HG03354 (cell line): ENCODE data around the gene FNDC3B.

Experiments used
- ATAC-seq: cut with Tn5 transposase; IDR thresholded peaks from one replicate; pipeline ENCODE4 v1.9.1; 2021; ENCODE audit warnings: mild to moderate bottlenecking; ENCODE audit not compliant: unreplicated experiment, poor library complexity, severe bottlenecking

Gene FNDC3B

DNA sequence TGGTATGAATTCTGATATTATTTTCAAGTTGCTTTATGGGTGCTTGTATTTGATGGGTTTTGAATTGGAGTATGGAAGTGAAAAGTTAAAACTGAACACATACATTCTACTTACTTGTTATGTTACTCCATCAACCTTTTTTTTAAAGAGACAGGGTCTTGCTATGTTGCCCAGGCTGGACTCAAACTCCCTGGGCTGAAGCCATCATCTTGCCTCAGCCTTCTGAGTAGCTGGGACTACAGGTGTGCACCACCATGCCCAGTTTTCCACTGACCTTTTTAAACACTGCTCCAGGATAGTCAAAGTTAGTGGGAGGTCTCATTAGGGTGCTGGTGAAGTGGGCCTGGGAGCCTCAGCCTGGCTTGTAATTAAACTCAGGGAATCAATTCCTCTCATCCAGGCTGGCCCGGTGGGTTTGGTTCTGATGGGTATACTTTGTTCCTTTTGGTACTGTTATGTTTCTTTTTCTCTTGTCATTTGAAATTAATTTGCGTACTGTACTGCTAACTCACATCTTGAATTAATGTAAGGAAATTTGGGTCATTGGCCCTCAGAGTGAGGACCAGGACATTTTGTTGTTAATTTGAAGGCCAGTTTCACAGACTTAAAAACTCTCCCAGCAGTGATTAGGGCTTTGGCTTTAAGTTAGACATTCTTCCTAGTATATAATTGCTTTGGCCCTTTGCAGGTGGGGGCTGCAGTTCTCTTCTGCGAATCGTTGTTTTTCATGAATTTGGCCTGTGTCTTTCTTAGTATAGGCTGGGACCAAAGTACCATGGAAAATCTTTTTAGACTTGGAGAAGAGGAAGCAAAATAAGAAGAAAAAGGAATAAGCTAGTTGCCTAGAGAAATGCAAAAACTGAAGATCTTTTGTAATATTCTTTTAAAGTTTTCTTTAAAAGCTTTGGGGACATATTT lies 66.9 kb downstream of the FNDC3B start:
- ATAC-seq = no peak

DNA sequence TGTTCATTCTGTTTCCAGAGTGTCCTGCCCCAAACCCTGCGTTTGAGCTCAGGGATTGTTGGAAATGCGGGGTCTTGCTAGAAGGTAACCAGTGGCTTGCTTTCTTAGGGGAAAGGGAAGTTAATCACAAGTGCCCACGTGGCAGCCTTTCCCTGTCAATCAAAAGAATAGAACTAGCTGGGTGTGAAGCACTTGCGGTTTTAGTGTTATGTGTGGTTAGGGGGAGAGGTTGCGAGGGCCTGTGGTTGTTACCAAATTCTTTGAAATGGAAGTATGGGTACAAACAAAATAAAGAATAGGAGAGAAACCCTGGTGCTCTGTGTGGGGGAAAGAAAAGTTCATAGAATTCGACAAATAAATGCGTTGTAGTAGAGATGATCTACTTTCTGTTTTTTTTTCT lies 67.6 kb downstream of the FNDC3B start:
- ATAC-seq = peak; percentile 54

DNA sequence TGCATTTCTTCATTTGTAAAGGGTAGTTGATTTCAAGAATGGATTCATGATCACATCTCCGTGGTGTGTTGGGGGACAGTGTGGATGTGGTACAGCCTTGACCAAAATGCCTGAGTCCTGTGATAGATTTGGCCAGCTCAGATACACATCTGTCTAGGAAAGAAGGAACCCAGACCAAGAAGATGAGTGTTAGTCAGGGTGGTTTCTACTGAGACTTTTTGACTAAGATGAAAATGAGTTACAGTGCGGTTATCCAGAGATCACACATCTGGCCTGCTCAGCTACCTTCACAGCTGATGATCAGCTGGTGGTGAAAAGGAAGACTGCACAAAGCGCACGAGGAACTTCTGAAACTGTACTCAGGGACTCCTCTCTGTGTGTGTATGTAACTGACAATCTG lies 68.0 kb downstream of the FNDC3B start:
- ATAC-seq = peak; percentile 91

DNA sequence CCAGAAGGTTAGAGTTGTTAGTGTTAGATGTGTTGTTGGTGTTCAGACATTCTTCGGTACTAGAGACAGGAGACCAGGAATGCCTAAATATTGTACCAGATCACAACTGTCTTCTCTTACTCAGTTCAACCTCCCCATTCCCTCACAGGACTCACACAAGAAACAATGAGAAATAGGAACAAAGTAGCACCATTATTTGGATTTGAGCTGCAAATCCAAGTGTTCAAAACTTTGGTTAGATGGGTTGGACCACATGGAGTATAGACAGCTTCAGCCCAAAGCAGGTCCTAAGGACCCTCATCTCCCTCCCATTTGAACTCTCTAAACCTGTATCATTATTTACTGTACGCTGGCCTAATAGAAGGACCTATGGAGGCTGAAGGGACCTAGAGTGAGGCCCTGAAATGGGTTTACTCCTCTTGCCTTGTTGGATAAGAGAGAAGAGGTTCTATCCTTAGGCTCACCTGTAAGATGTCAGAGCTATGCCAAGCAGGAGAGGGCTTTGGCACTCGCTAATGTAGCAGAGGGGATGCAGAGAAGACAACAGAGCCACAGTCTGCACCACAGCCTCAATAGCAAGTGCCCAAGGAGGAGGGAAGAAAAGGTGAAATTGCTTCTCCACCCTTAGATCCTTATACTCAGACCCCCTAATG lies 70.9 kb downstream of the FNDC3B start:
- ATAC-seq = no peak

DNA sequence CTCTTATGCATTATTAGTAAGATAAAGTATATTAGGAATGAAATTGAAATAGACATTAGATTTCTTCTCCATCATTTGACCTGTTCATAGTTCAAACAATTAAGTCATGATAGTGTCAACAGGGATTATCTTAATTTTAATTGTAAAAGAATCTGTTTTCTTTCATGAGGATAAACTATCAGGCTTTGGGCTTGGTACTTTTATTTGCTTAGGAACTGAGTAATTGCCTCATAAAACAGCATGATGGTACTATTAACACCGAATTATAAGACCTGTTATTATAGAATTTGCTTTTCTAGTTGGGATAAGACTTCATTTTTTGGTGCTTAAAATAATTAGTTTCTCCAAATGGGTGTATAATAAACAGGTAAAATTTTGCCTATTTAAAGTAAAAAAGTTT lies 71.8 kb downstream of the FNDC3B start:
- no peak for ATAC-seq

DNA sequence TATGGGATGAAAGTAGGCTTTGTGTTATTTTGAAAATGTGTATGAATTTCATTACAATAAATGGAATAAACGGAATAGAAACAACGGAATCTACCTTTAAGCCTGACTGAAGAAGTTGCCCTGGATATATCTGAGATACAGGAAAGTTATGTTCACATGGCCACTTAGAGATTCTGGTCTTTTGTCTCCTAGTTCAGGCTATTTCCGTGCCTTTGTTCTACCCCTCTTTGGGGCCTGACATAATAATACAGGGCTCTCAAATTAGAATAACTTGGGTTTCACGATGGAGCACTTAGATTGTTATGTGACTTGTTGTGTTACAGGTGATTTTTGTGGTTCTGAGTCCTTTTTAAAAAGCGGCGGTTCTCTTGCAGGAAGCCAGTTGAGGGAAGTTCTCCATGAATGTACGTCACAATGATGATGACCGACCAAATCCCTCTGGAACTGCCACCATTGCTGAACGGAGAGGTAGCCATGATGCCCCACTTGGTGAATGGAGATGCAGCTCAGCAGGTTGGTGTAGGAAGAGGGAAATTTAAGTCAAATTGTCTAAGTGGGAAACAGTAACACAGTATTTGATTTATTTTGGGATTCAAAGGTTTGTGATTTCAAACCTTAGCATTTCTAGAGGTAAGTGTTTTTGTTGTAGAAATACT lies 72.8 kb downstream of the FNDC3B start:
- no peak for ATAC-seq

DNA sequence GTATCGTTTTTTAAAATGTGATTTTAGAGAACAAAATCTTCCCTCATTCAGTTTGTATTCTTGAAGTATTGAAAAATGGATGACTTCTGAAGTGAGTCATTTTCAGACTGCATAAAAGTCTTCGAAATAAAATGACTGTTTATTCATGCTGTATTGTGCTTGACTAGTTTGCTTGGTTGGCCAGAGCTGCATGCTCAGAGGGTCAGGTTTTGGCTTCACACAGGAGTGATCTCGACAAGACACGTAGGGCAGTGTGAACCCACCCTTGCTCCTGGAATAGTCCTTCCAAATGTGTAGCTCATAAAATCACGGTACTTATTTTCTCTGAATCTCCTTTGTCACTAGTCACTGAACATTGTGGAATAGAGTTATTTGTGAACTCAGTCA lies 73.3 kb downstream of the FNDC3B start:
- no peak for ATAC-seq

DNA sequence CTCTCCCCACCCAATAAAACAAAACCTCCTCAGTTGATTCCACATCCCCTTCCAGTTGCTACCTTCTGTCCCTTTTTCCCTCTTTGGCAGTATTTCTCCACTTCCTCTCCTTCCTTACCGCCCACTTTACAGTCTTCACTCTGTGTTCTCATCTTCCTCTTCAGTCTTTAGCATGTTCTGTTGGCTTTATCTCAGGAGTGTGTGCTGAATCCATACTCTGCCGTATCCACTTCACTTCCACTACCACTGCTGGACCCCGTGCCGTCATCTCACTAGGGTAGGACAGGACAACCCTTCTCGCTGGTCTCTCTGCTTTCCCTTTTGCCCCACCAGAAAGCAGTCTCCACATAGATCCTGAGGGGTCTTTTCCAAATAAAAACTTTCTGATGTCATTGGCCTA lies 74.3 kb downstream of the FNDC3B start:
- no peak for ATAC-seq

DNA sequence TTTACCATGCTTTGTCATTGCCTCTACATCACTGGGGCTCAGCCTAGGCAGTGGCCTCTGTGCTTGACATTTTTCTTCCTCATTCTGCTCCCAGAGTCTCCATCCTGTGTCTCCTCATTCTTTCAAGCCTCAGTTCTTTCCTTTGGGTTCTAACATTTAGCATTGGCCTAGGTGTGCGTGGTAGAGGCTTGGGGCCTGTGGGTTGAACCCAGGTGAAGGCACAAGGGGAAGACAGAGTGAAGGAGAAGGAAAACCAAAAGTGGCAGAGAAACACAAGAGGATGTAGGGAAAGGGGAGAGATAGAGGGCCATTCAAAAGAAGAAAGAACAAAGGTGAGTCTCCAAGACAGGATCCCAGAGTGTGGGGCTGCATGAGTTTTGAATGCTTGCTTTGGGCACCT lies 75.7 kb downstream of the FNDC3B start:
- no peak for ATAC-seq

DNA sequence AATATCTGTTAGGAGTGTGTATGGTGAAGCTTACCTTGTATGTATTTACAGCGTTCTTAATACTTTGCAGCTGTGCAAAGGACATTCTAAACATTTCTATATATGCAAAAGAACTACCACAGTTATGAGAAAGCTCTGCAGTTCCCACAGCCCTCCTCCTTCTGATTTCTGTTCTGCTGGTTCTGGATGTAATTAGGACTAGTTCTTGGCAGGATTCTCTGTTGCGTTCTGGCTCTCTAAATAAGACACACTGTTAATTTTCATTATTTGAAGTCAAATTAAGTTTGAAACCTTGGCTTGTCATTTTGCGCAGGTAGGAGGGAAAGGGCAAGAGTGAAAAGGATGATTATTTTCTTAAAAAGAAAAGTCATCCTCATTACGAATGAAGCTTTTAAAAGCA lies 76.4 kb downstream of the FNDC3B start:
- ATAC-seq = no peak

DNA sequence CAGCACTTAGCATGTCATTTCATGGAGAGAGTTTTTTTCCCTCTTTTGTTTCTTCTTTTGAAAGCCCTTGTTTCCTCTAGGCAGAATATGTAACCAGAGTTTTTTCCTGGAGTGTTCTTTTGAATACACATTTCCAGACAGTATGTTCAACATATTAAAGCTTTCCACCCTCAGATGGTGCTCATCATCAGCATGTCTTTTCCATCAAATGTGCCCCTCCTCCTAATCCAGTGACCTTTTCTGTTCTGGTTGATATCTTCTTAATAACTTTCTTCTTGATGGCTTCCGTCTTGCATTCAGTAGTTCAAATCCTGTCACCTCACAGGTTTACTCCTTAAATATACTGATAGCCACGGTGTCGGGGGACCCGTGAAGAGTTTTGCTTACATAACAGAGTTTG lies 78.6 kb downstream of the FNDC3B start:
- no peak for ATAC-seq

DNA sequence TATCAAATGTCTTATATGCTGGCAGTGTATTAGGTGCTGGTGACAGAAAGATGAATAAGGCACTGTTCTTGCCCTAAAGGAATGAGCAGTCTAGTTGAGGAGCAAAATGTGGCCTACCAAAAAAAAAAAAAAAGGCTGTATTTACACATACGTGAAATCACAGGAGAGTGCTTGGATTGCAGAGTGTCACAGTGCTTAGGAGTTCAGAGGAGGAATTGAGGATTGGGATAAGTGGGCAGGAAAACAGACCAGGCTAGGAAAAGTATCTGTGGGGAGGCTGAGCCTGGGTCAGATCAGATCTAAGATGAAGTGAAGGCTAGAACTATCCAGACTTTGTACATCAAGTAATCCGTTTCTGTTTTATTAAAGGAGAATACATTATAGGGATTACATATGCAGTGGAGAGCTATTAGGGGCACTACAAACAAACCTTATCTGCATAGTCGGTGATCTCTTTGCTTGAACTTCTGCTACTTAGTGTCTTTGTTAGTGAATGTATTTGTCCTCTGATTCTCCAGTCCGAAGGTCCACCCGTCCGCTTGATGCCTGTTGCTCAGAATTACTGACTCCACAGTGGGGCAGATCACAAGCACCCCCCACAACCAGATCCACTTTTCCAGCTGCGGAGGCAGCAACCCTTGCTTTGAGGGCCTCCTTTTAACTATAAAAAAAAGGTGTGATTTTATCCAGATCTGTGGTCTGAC lies 80.0 kb downstream of the FNDC3B start:
- ATAC-seq = no peak

DNA sequence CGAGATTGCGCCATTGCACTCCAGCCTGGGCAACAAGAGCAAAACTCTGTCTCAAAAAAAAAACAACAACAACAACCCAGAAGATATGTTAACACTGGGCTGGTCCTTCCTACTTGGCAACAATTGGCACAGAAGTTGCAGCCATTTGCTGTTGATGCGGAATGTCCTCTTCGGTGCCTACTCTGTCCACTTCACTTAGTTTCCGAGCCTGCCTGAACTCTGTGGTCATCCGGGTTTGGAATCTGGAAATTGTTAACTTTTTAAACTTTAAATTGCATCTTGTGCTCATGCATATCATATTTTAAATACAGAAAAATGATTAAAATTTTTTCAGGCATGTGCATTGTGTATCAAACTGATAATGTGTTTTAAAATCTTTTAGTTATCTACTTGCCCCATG lies 81.5 kb downstream of the FNDC3B start:
- no peak for ATAC-seq

DNA sequence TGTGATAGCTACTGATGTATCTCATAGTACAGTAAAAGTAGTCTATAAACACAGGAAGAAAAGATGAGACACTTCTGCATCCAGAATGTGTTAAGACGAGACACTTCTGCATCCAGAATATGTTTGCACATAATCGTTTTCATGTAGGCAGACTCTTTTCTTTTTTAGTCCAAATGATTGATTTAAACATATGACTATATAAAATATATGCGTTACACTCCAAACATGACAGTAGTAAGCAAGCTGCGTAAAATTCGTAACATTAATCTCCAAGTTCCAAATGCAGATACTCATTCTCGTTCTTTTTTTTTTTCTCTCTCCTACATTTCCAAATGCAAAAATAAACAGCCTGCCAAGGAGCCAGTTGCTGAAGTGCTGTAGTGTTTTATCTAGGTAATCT lies 82.6 kb downstream of the FNDC3B start:
- no peak for ATAC-seq

DNA sequence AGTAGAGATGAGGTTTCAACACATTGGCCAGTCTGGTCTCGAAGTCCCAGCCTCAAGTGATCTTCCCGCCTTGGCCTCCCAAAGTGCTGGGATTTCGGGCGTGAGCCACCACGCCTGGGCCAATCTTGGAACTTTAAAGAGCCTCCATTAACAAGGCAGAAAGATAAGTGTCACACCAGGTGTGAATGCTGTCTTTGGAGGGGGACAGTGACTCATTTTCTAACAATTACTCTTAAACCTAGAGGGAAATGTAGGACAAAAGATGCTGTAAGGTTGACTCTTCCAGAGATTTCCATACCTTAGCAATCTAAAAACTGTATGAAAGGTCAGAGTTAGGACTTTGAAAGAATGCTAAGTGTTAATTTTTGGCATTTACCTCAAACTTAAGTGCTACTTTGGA lies 84.9 kb downstream of the FNDC3B start:
- no peak for ATAC-seq

DNA sequence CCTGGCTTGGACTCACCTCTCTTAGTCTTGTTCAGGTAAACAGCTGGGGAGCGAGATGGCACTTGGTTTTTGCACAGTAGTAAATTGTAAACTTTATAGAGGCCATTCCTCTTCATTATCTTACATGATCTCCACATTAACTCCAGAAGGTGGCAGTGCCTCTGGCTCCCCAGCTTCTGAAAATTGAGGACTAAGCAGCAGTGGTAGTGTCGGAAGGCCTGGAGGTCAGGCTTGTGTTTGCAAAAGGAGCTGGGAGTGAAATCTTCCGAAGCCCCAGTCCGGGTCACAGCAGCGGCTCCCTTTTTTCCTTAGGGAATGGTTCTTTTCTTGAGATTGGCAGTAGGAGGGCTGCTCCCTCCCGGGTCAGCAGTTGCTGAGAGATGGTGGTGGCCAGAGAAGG lies 85.7 kb downstream of the FNDC3B start:
- ATAC-seq = no peak

DNA sequence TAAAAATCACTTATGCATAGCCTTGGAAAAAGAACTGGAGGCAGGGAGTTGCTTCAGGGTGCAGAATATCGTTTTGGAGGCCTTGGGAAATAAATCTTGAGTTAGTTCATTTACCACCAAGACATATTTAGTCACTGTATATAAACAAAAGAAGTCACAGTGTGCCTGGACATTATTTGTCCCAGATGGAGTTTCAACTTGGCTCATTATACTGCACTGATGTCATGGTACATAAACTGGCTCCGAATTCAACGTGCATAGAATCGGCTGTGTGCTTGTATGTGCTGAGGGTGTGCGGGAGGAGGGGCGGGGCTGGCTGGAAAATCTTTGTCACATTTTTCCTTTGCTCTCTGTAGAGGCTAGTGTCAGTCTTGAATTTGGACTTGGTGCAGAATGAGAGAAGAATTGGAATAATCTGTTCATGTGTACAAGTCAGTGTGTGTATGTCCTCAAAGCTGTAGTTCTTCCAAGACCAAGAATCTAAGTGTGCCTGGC lies 86.6 kb downstream of the FNDC3B start:
- ATAC-seq = no peak

DNA sequence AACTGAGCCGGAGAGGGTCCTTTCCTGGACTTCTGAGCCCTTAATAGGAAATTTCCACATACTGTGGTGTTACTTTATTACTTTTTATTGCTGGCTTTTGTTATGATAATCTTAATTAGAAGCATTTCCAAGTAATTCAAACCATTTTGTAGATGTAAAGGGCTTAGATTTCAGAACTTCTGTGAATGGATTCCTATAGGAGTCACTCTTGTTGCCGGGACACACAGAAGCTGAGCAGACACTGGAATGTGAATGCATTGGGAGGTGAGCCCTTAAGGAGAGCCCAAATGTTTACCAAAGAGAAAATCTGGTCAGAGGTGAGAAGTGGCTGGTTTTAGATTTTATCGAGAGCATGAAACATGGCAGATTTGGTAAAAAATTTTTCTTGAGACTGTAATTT lies 87.4 kb downstream of the FNDC3B start:
- no peak for ATAC-seq

DNA sequence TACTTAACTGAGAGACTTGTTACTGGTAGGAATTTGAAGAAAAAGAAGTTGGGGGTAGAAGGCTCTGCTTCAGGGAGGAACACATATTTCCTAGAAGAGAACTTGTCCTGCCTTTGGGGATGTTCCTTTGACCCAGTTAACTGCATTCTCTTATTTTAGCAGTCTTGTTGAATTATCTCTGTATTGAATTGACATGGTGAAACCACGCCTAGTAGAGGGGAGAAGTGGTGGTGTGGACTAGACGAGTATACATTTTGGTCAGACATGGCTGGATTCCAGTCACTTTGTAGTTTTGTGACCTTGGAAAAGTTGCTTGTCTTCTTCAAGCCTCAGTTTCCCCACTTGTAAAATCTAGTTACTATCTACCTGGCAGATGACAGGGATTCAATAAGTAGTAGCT lies 87.8 kb downstream of the FNDC3B start:
- no peak for ATAC-seq

DNA sequence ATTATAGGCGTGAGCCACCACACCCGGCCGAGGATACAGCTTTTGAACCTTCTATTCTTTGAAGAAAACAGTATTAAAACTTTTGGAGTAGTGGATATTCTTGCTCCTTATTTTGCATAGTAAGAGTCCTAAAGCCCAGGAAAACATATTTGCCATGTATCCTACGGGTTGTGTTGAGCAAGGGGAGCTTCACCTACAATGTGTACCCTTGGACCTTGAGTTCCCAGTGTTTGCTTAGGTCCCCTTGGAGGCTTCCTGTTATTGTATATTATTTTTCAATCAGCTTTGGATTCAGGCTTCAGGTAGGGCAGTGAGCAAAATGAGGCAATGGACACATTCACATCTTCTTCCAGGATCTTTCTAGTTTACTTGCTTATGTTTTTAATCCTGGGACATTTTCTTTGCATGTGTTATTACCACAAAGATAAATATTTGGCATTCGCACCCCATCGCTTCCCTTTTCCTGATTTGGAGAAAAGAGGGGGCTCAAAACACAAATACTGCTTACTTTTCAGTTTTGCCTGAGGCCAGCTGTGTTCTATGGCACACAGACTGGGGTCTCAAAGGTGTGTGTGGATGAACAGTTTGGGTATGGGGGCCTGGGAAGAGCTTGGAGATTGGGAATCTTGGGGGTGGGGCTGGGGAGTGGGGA lies 88.7 kb downstream of the FNDC3B start:
- ATAC-seq = no peak
